SU-DHL-6 (cell line): Measurements from ENCODE around the gene ZC3H18.

Experiments used
- H2AFZ ChIP-seq: fragments of 200-600 bp; sonication (generic); 2 replicates; pipeline ENCODE4 v1.6.1; 2014; ENCODE audit warnings: low read depth, mild to moderate bottlenecking, moderate library complexity, mixed read lengths, antibody characterized with exemption, low read length; ENCODE audit not compliant: severe bottlenecking
- H3F3A ChIP-seq: fragments of 200-600 bp; shearing (Covaris generic); 2 replicates; pipeline ENCODE4 v1.6.0; 2016; ENCODE audit warnings: antibody characterized with exemption, mild to moderate bottlenecking; ENCODE audit not compliant: insufficient read depth
- H3K27ac ChIP-seq: fragments of 200-600 bp; sonication (generic); 2 replicates; pipeline ENCODE4 v1.5.1; 2016; ENCODE audit warnings: low read depth, mild to moderate bottlenecking, low read length, moderate library complexity, mixed read lengths
- H3K27me3 ChIP-seq: fragments of 200-600 bp; sonication (generic), shearing (Covaris generic); 2 replicates; pipeline ENCODE4 v1.6.0; 2014; ENCODE audit warnings: mild to moderate bottlenecking, low read length
- H3K36me3 ChIP-seq: fragments of 200-600 bp; sonication (generic); 2 replicates; pipeline ENCODE4 v1.6.1; 2014; ENCODE audit warnings: mild to moderate bottlenecking, low read length, mixed read lengths
- H3K4me2 ChIP-seq: fragments of 300-600, 200-600 bp; shearing (Covaris generic), sonication (generic); 2 replicates; pipeline ENCODE4 v1.6.0; 2014; ENCODE audit warnings: low read length, low read depth, mild to moderate bottlenecking; ENCODE audit not compliant: poor library complexity, severe bottlenecking
- H3K4me3 ChIP-seq: fragments of 200-600 bp; sonication (generic); 2 replicates; pipeline ENCODE4 v1.5.1; 2014; ENCODE audit warnings: antibody characterized with exemption, low read length, mild to moderate bottlenecking, mixed read lengths; ENCODE audit not compliant: insufficient read depth, poor library complexity, severe bottlenecking
- H3K79me2 ChIP-seq: fragments of 200-600 bp; sonication (generic); 2 replicates; pipeline ENCODE4 v1.6.1; 2014; ENCODE audit warnings: mild to moderate bottlenecking, low read length, moderate library complexity; ENCODE audit not compliant: insufficient read depth
- H3K9ac ChIP-seq: fragments of 200-600 bp; sonication (generic); 2 replicates; pipeline ENCODE4 v1.7.0; 2014; ENCODE audit warnings: mild to moderate bottlenecking, low read length
- H3K9me2 ChIP-seq: fragments of 200-600 bp; sonication (generic); replicated peaks from 2 replicates; pipeline ENCODE4 v1.6.1; 2014; ENCODE audit warnings: low read length; ENCODE audit not compliant: insufficient read depth
- H3K9me3 ChIP-seq: fragments of 200-600 bp; sonication (generic); 2 replicates; pipeline ENCODE4 v1.6.1; 2014; ENCODE audit warnings: low read length, mixed read lengths; ENCODE audit not compliant: insufficient read depth
- H4K20me1 ChIP-seq: fragments of 200-600 bp; sonication (generic); 2 replicates; pipeline ENCODE4 v1.6.1; 2014; ENCODE audit warnings: low read depth, mild to moderate bottlenecking, antibody characterized with exemption, low read length, moderate library complexity, mixed read lengths
- CTCF ChIP-seq: fragments of 200-600 bp; sonication (generic); IDR thresholded peaks from one replicate; pipeline ENCODE4 v1.5.1; 2017; ENCODE audit warnings: antibody characterized with exemption, mild to moderate bottlenecking, low read length, moderate library complexity; ENCODE audit not compliant: insufficient read depth, poor library complexity, severe bottlenecking
- EZH2phosphoT487 ChIP-seq: fragments of 200-600 bp; sonication (generic), shearing (Covaris generic); conservative IDR thresholded peaks from 2 replicates; pipeline ENCODE4 v1.6.1; 2018; ENCODE audit warnings: mild to moderate bottlenecking, antibody characterized with exemption, low read length, moderate library complexity, mixed read lengths

Gene ZC3H18

GRCh38 chr16:88585269-88585668 is 15.1 kb downstream of the ZC3H18 start:
- Histone ChIP-seq H3K9me3 (no peaks in the 10 kb centered on the region), H3K9ac (no peak overlapping the region), H3K79me2 (peaks cover 54% of the 10 kb centered on the region), H4K20me1 (no peaks in the 10 kb centered on the region; the same call in 1 of the 2 replicates), H2AFZ (no peak overlapping the region), H3K36me3 (no peaks in the 10 kb centered on the region), H3K27ac (no peak overlapping the region), H3K4me2 (no peak overlapping the region), H3F3A (no peaks in the 10 kb centered on the region), H3K27me3 (no peaks in the 10 kb centered on the region), H3K9me2 (no peaks in the 10 kb centered on the region), H3K4me3 (no peak overlapping the region)
- no peak for TF ChIP-seq CTCF
- TF ChIP-seq EZH2phosphoT487 = no peak

- Histone ChIP-seq H3K27ac (no peak overlapping the region), H3K36me3 (no peaks in the 10 kb centered on the region), H3K79me2 (peaks cover 47% of the 10 kb centered on the region), H3K9ac (no peak overlapping the region), H3K9me3 (no peaks in the 10 kb centered on the region), H3F3A (no peaks in the 10 kb centered on the region), H2AFZ (no peak overlapping the region), H3K9me2 (no peaks in the 10 kb centered on the region), H3K4me3 (no peak overlapping the region), H4K20me1 (no peaks in the 10 kb centered on the region; the same call in 1 of the 2 replicates), H3K4me2 (no peak overlapping the region), H3K27me3 (no peaks in the 10 kb centered on the region)
- no peak for TF ChIP-seq EZH2phosphoT487
- TF ChIP-seq CTCF = no peak
These were observed 15.9 kb downstream of the ZC3H18 start for GRCh38 chr16:88585927-88586581.

- no peak overlapping the region for H3K4me3 ChIP-seq
- no peaks in the 10 kb centered on the region for H3F3A ChIP-seq
- H3K4me2 ChIP-seq = no peak overlapping the region
- H3K27me3 ChIP-seq = no peaks in the 10 kb centered on the region
- no peaks in the 10 kb centered on the region for H3K9me2 ChIP-seq
- no peaks in the 10 kb centered on the region for H4K20me1 ChIP-seq
- H3K36me3 ChIP-seq = no peaks in the 10 kb centered on the region
- no peak overlapping the region for H2AFZ ChIP-seq
- H3K9me3 ChIP-seq = no peaks in the 10 kb centered on the region
- no peak overlapping the region for H3K27ac ChIP-seq
- H3K9ac ChIP-seq = no peak overlapping the region
- peaks cover 31% of the 10 kb centered on the region for H3K79me2 ChIP-seq
- TF ChIP-seq EZH2phosphoT487 = no peak
- TF ChIP-seq CTCF = no peak
These were observed 17.9 kb downstream of the ZC3H18 start for GRCh38 chr16:88588148-88588547.
